Neural progenitor cell (in vitro differentiated cells): ENCODE data around the gene ZNF536.
A peak's percentile ranks its signal among the peaks of the same experiment; 100 is the strongest.

Experiments used
- EZH2 ChIP-seq: fragments of 200-600 bp; sonication (generic); IDR thresholded peaks from 2 replicates; pipeline ENCODE4 v1.6.1; 2017; ENCODE audit warnings: antibody characterized with exemption, mild to moderate bottlenecking, moderate library complexity
- TF ChIP-seq, protein P1 (sequence below): fragments of 200-600 bp; sonication (generic); IDR thresholded peaks from 2 replicates; pipeline ENCODE4 v1.5.1; 2017; ENCODE audit warnings: antibody characterized with exemption, mild to moderate bottlenecking

DNA sequence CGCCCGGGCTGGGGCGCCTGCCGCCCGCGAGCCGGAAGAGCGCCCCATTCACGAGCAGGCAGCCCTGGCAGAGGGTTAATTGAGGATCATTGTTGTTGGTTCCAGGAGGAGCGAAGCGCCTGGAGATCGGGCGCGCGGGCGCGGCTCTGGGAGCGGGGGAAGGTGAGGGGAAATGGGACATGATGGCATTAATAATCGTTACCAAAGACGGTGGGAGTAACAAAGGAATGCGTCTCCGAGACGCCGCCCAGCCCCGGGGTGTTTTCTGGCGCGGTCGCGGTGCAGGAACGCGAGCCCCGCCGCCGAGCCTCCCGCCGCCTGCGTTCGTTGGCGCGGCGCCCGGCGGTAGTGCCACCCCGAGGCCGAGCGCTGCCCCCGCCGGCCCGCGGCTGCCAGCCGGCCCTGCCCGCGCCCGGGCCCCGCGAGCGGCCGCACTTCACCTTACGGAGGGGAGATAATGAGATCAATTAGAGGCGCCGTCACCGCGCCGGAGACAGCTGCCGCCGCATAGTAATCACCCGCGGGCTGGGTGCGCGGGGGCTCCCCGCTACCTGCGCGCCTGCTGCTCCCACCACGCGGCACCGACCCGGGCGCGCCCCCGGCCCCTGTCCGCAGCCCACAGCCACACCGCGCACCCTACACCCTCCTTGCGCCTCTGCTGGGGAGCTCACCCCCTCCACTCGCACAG is 2.8 kb downstream of the ZNF536 start:
- TF ChIP-seq, protein P1, sequence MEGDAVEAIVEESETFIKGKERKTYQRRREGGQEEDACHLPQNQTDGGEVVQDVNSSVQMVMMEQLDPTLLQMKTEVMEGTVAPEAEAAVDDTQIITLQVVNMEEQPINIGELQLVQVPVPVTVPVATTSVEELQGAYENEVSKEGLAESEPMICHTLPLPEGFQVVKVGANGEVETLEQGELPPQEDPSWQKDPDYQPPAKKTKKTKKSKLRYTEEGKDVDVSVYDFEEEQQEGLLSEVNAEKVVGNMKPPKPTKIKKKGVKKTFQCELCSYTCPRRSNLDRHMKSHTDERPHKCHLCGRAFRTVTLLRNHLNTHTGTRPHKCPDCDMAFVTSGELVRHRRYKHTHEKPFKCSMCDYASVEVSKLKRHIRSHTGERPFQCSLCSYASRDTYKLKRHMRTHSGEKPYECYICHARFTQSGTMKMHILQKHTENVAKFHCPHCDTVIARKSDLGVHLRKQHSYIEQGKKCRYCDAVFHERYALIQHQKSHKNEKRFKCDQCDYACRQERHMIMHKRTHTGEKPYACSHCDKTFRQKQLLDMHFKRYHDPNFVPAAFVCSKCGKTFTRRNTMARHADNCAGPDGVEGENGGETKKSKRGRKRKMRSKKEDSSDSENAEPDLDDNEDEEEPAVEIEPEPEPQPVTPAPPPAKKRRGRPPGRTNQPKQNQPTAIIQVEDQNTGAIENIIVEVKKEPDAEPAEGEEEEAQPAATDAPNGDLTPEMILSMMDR: no peak
- TF ChIP-seq EZH2: peak; percentile 40
